HT1080 (cell line): Measurements from ENCODE around the gene KRTAP10-1. TPM values are rescaled to one million over a fixed set of nuclear protein-coding genes. Genes with fewer than 3 reads are reported as not detected.
"Not testable (repeated sequence)": the region's sequence is repeated elsewhere in the genome, so short reads cannot be mapped to it uniquely, and the experiment has no call there.

Source experiments
- DNase-seq: peaks from one replicate; pipeline ENCODE4 v3.0.0-alpha.2; 2015; ENCODE audit warnings: low read depth
- polyA plus RNA-seq, 2 experiments: library from polyadenylated mRNA; depleted of rRNA; stranded (reverse); fragments of >200 nt; gene quantifications; 2 replicates each; pipeline ENCODE4 v1.2.3, GENCODE V29; 2015
- total RNA-seq: library from RNA; depleted of rRNA; stranded (reverse); fragments of >200 nt; shearing (Covaris generic); gene quantifications from 2 replicates; pipeline ENCODE4 v1.2.3, GENCODE V29; 2014; rRNA removed

Gene KRTAP10-1
- not detected in 2 replicates for total RNA-seq
- polyA plus RNA-seq (2015; cell fraction: cytosol; rRNA removed) = not detected in 2 replicates
- not detected in 2 replicates for polyA plus RNA-seq (2015; cell fraction: nucleus; rRNA removed)

DNA sequence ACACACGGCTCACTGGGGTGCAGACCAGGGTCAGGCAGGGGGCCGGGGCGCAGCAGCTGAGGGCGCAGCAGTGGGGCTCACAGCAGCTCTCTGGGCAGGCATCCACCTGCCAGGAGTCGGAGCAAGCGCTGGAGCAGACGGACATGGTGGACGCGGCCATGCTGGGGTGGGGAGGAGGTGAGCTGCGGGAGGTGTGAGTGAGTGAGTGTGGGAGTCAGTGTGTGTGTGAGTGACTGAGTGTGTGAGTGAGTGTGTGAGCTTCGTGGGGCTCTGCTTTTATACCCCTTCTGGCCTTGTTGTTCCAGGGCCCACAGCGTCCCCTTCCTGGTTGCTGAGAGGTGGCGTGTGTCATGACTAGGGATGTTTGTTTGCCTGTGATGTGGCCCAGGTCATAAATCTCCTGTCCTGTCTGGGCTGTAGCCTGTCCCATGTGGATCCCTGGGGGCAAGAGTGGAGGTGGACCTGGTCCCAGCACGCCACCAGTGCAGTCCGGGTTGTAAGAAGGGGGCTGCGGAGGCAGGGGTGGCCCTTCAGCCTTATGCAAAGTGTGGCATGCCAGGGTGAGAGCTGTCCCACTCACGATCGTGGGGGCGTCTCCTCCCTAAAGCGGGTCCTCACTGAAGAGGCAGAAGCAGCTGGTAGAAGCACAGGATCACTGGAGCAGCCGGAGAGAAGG, at the start of gene KRTAP10-1:
TSS of gene KRTAP10-1 (minus strand) at position 205 of the 676 bp plus-strand sequence. CDS start at position 160, 45 bp downstream.
- DNase-seq = no peak

- DNase-seq = no peak
These were observed 49.1 kb upstream of the KRTAP10-1 start for GRCh38 chr21:44589094-44589493.

DNA sequence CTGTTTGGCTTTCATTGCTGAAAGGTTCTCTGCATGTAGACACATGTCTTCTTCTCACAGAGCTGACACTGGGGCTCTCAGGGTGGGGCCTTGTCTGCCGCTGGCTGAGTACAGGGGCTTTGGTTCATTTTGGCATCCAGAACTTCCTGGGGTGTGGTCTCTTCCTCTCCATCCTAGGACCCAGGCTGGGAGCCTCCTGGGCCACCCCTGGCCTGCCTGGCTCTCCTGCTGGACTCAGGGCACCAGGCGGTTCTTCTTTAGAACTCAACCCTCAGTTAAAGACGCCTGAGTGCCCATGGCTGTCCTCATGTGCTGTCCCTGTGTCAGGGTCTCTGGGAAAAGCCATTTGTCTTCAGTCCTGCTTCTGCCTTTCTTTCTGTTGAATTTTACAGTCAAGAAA, 45.9 kb upstream of the KRTAP10-1 start:
- DNase-seq = no peak

- DNase-seq = no peak
These were observed 43.8 kb upstream of the KRTAP10-1 start for GRCh38 chr21:44583800-44584147.

GRCh38 chr21:44583089-44583799, 43.2 kb upstream of the KRTAP10-1 start:
- no peak for DNase-seq

DNA sequence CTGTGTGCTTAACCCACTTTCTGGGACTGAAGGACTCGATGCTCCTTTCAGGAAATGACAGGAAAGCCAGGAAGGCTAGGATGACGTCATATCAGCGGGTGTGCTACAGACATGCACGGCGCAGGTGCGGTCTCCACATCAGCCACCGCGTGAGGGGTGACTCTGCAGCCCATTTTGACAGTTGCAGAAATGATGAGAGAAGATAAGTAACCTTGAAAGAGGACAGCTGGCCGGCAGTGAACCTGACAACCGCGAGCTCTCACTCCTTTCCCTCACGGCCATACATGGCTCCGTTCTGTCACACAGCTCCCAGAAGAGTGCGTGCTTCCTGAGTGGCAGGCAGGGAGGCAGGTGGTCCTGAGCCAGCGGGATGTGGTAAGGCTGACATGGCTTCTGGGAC, 42.1 kb upstream of the KRTAP10-1 start:
- DNase-seq = peak; percentile 18

GRCh38 chr21:44581158-44581557, 41.2 kb upstream of the KRTAP10-1 start:
- no peak for DNase-seq

DNA sequence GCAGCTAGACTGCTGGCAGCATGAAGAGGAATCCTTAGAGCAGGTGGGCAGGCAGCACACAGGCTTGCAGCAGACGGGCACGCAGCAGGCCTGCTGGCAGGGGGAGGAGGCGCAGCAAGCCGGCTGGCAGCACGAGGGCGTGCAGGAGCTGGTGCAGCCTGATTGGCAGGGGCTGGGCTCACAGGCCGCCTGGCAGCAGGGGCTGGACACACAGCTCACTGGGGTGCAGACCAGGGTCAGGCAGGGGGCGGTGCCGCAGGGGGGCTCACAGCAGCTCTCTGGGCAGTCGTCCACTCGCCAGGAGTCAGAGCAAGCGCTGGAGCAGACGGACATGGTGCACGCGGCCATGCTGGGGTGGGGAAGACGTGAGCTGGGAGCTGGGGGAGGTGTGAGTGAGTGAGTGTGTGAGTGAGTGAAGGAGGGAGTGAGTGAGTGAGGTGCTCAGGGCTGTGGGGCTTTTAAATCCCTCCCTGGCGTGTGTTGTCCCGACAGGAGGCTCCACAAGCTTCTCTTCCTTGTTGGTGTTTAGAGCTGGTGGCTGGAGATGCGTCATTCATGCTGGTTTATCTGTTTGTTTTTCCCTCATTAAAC, 40.3 kb upstream of the KRTAP10-1 start, which contains the start of gene KRTAP10-5:
TSS of gene KRTAP10-5 (minus strand) at position 374 of the 591 bp plus-strand sequence. CDS start at position 348, 26 bp downstream.
- DNase-seq = not testable (repeated sequence)

DNA sequence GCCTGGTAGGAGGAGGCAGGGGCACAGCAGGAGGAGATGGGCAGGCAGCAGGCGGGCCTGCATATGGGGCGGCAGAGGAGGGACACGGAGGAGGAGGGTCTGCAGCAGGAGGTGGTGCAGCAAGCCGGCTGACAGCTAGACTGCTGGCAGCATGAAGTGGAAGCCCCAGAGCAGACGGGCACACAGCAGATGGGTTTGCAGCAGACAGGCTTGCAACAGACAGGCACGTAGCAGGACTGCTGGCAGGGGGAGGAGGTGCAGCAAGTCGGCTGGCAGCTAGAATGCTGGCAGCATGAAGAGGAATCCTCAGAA, 39.8 kb upstream of the KRTAP10-1 start:
- DNase-seq = no peak

GRCh38 chr21:44579056-44579832, 39.2 kb upstream of the KRTAP10-1 start:
- DNase-seq = no peak

GRCh38 chr21:44578371-44579055, 38.5 kb upstream of the KRTAP10-1 start:
- no peak for DNase-seq

DNA sequence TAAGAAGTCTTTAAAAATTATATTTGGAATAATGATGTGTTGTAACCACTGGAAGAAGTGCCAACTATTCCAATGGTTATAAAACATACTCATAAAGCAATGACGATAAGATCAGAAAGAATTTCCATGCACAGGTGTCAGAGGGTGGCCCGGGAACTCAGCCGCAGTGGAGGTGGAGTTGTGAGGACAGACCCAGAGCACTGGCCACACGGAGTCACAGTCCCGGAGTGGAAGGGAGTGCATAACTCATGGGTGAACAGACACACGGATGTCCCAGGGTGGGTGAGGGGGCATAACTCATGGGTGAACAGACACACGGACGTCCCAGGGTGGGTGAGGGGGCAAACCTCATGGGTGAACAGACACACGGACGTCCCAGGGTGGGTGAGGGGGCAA, 36.0 kb upstream of the KRTAP10-1 start:
- DNase-seq = no peak

GRCh38 chr21:44575307-44576024, 35.5 kb upstream of the KRTAP10-1 start:
- no peak for DNase-seq

DNA sequence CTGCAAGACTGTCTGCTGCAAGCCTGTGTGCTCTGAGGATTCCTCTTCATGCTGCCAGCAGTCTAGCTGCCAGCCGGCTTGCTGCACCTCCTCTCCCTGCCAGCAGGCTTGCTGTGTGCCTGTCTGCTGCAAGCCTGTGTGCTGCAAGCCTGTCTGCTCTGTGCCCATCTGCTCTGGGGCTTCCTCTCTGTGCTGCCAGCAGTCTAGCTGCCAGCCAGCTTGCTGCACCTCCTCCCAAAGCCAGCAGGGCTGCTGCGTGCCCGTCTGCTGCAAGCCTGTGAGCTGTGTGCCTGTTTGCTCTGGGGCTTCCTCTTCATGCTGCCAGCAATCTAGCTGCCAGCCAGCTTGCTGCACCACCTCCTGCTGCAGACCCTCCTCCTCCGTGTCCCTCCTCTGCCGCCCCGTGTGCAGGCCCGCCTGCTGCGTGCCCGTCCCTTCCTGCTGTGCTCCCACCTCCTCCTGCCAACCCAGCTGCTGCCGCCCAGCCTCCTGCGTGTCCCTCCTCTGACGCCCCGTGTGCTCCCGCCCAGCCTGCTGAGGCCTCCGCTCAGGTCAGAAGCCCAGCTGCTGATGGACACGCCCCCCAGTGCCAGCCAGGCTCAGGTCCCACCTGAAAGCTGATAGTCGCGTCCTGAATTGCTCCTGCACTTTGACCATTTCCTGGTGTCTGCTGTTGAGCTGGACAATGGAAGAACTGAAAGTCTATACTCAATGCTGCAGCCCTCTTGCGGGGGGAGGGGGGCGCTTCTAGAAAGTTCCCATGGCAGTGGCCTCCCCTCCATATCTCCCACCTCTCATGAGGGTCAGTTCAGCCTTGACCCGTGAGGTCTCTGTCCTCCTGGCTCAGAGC, 34.7 kb upstream of the KRTAP10-1 start:
- DNase-seq = peak; percentile 23

DNA sequence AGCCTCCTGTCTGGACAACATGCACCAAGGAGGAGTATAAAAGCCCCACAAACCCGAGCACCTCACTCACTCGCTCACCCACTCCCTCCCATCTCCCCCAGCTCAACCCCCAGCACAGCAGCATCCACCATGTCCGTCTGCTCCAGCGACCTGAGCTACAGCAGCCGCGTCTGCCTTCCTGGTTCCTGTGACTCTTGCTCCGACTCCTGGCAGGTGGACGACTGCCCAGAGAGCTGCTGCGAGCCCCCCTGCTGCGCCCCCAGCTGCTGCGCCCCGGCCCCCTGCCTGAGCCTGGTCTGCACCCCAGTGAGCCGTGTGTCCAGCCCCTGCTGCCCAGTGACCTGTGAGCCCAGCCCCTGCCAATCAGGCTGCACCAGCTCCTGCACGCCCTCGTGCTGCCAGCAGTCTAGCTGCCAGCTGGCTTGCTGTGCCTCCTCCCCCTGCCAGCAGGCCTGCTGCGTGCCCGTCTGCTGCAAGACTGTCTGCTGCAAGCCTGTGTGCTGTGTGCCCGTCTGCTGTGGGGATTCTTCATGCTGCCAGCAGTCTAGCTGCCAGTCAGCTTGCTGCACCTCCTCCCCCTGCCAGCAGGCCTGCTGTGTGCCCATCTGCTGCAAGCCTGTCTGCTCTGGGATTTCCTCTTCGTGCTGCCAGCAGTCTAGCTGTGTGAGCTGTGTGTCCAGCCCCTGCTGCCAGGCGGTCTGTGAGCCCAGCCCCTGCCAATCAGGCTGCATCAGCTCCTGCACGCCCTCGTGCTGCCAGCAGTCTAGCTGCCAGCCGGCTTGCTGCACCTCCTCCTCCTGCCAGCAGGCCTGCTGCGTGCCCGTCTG, 33.8 kb upstream of the KRTAP10-1 start, which contains the start of gene KRTAP10-4:
TSS of gene KRTAP10-4 (plus strand) at position 100 of the 827 bp plus-strand sequence. CDS start at position 130, 30 bp downstream.
- DNase-seq = not testable (repeated sequence)

DNA sequence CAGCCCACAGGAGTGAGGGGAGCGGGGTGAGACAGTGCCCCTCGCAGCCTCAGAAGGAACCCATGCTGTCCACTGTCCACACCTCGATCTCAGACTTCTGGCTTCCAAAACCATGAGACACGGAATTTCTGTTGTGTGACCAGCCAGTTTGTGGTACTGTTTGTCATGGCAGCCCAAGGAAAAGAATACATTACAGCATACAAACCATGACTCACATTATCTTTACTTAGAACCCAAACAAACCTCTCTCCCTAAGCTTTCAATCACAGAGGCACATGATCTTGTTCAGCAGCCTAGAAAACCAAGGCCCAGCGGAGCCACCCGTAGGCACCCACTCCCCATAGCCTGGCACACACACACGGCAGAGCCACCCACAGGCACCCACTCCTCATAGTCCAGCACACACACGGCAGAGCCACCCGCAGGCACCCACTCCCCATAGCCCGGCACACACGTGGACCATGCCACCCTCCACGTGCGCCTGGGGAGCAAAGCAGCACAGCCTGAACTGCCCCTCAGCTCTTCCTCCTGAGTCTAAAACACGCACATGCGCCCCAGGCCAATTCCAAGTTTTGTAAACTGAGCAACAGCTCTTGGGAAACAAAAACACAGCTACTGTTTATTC, 33.1 kb upstream of the KRTAP10-1 start:
- DNase-seq = peak; percentile 35

GRCh38 chr21:44571844-44572782, 32.1 kb upstream of the KRTAP10-1 start:
- no peak for DNase-seq
